Measurements from ENCODE around the gene DENND1A. TPM values are rescaled to one million over a fixed set of nuclear protein-coding genes. Genes with fewer than 3 reads are reported as not detected.
A peak's percentile ranks its signal among the peaks of the same experiment; 100 is the strongest.

DENND1A gene
- total RNA-seq, 1 experiment from 2014 or later = 7.2 TPM

DNA sequence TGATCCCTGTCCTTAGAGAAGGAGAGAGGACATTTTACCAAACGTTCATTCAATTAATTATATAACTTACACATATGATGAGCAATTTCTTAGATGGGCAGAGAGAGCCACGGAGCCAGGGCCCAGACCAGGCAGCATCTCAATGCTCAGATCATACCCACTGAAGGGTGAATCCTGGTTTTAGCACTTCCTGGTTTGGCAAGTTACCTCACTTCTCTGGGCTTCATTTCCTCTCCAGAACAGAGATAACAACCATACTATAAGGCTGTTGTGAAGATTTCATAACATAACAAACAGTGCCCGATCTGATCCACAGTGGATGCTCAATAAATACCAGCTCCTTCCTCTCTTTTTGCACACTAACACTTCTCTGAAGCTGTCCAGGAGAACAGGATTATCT, 271.1 kb downstream of the DENND1A start:
- H3K27me3 ChIP-seq (replicated peaks) = no peaks in the 10 kb centered on the region
- no peak overlapping the region for H3K4me3 ChIP-seq
- DNase-seq (ENCODE audit: low read depth in 1 of 2, low spot score in 2 of 2) = no peak
- no peaks in the 10 kb centered on the region for H3K36me3 ChIP-seq
- H3K9me3 ChIP-seq (replicated peaks) = no peaks in the 10 kb centered on the region
- no peak overlapping the region for H3K27ac ChIP-seq
- no peaks in the 10 kb centered on the region for H3K4me1 ChIP-seq (replicated peaks)

- peaks cover 1% of the 10 kb centered on the region for H3K4me1 ChIP-seq (replicated peaks)
- H3K36me3 ChIP-seq = no peaks in the 10 kb centered on the region
- no peaks in the 10 kb centered on the region for H3K27me3 ChIP-seq (replicated peaks)
- no peak for DNase-seq (ENCODE audit: low read depth in 1 of 2, low spot score in 2 of 2)
- no peak overlapping the region for H3K27ac ChIP-seq
- no peak overlapping the region for H3K4me3 ChIP-seq
- H3K9me3 ChIP-seq (replicated peaks) = no peaks in the 10 kb centered on the region
These were observed 272.0 kb downstream of the DENND1A start for GRCh38 chr9:123657941-123658340.

GRCh38 chr9:123657099-123657498, 272.8 kb downstream of the DENND1A start:
- Histone ChIP-seq H3K27ac (no peak overlapping the region), H3K36me3 (no peaks in the 10 kb centered on the region), H3K27me3 (replicated peaks) (no peaks in the 10 kb centered on the region), H3K4me3 (no peak overlapping the region), H3K9me3 (replicated peaks) (no peaks in the 10 kb centered on the region), H3K4me1 (replicated peaks) (peaks cover 9% of the 10 kb centered on the region)
- DNase-seq (ENCODE audit: low read depth in 1 of 2, low spot score in 2 of 2) = no peak

DNA sequence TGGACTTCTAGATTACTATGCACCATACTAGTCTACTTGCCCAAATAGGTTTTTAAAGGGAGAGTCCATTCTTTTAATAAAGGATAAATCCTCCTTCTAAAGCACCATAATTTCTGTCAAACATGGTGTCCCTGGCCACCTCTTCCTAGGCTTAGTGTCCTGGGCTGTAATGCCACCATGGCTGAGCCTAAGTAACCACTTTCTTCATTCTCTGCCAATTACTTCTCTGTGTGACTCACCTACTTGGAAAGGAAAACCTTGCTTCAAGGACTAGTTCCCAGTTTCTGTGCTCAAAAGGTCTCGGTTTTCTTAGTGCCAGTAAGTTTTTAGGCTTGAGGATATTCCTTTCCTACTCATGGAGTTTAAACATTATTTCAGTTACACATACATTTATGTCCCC, 273.4 kb downstream of the DENND1A start:
- H3K27me3 ChIP-seq (replicated peaks) = no peaks in the 10 kb centered on the region
- no peaks in the 10 kb centered on the region for H3K36me3 ChIP-seq
- H3K4me3 ChIP-seq = no peak overlapping the region
- DNase-seq (ENCODE audit: low read depth in 1 of 2, low spot score in 2 of 2) = no peak
- H3K4me1 ChIP-seq (replicated peaks) = peaks cover 9% of the 10 kb centered on the region
- H3K27ac ChIP-seq = no peak overlapping the region
- H3K9me3 ChIP-seq (replicated peaks) = no peaks in the 10 kb centered on the region

- DNase-seq (ENCODE audit: low read depth in 1 of 2, low spot score in 2 of 2) = no peak
- no peaks in the 10 kb centered on the region for H3K36me3 ChIP-seq
- H3K4me1 ChIP-seq (replicated peaks) = peaks cover 9% of the 10 kb centered on the region
- no peaks in the 10 kb centered on the region for H3K9me3 ChIP-seq (replicated peaks)
- H3K27ac ChIP-seq = no peak overlapping the region
- no peaks in the 10 kb centered on the region for H3K27me3 ChIP-seq (replicated peaks)
- no peak overlapping the region for H3K4me3 ChIP-seq
These were observed 274.1 kb downstream of the DENND1A start for GRCh38 chr9:123655681-123656423.

DNA sequence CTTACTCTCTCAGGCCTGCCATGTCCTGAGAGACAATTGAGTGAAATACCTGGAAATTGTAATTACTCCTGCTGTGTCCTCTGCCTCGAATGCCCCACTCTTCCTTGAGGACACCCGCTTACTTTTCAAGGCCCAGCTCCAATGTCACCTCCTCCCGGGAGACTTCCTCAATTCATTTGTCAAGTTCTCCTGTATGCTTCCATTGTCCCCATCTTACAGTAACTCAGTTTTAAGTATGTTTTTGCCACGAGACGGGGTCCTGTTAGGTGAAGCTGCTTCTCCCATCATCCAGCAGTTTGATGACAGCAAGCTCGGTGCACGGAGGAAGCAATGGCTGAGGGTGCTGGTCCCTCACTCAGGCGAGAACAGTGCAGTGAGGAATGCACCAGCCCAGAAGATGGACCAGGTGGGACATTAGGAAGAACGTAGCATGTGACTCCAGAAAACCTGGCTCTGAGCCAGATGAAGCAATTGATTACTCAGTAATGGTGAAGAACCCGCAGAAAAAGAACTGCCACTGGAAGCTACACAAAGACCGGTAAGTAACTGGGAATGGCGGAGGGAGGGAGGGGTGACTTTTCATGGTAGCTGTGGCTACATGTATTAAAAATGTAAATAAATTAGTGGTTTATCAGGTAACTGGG, 274.8 kb downstream of the DENND1A start:
- no peaks in the 10 kb centered on the region for H3K36me3 ChIP-seq
- no peaks in the 10 kb centered on the region for H3K9me3 ChIP-seq (replicated peaks)
- H3K4me1 ChIP-seq (replicated peaks) = peaks cover 9% of the 10 kb centered on the region

DNA sequence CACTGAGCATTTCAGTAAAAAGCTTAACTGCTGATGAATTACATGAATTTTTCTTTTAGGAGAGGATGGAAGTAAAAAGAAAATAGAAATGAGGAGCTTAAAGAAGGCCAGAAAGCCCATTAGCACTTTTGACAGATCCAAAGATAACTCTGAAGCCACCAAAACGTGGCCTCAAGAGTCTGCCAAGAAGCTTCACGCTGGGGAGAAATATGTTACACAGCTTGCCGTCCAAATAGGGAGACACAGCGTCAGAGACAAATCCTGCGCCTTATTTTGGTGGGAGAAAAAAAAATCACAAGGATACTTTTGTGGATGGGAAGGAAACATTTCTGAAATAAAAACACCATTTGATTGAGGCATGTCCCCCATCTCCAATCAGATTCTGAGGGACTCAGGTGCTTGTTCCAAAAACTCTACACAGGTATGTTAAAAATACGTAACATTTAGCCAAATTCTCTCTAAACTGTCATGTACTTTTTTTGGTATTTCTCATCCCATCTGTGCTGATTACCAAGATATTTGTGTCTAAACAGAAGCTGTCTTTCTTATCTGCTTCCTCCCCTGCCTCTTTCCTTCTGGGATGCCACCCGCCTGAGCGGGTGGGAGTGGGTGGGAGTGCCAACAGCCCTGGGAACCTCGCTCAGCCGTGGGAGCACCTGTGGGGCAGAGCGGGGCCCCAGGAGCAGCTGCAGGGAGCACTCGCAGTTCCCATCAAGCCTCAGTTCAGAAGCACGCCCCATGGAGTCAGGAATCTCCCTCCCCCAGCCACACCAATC, 275.5 kb downstream of the DENND1A start:
- Histone ChIP-seq H3K4me1 (replicated peaks) (peaks cover 9% of the 10 kb centered on the region), H3K27me3 (replicated peaks) (no peaks in the 10 kb centered on the region; the same call in 1 of the 2 replicates), H3K4me3 (no peak overlapping the region), H3K27ac (no peak overlapping the region), H3K9me3 (replicated peaks) (no peaks in the 10 kb centered on the region), H3K36me3 (no peaks in the 10 kb centered on the region)
- DNase-seq (ENCODE audit: low read depth in 1 of 2, low spot score in 2 of 2) = no peak

More for the DNA sequence above, 274.8 kb downstream of the DENND1A start:
- no peak for DNase-seq (ENCODE audit: low read depth in 1 of 2, low spot score in 2 of 2)
- no peak overlapping the region for H3K4me3 ChIP-seq
- no peaks in the 10 kb centered on the region for H3K27me3 ChIP-seq (replicated peaks)
- H3K27ac ChIP-seq = no peak overlapping the region

- DNase-seq (ENCODE audit: low read depth in 1 of 2, low spot score in 2 of 2) = peak; percentile 39 to 56
- no peaks in the 10 kb centered on the region for H3K9me3 ChIP-seq (replicated peaks)
- no peaks in the 10 kb centered on the region for H3K36me3 ChIP-seq
- peaks cover 9% of the 10 kb centered on the region for H3K4me1 ChIP-seq (replicated peaks)
- H3K27ac ChIP-seq = no peak overlapping the region
- no peak overlapping the region for H3K4me3 ChIP-seq
- H3K27me3 ChIP-seq (replicated peaks) = no peaks in the 10 kb centered on the region; the same call in 1 of the 2 replicates
These were observed 277.5 kb downstream of the DENND1A start for GRCh38 chr9:123652416-123652815.

GRCh38 chr9:123651871-123652270, 278.1 kb downstream of the DENND1A start:
- no peaks in the 10 kb centered on the region for H3K9me3 ChIP-seq (replicated peaks)
- no peak overlapping the region for H3K4me3 ChIP-seq
- no peaks in the 10 kb centered on the region; the same call in 1 of the 2 replicates for H3K27me3 ChIP-seq (replicated peaks)
- peaks cover 9% of the 10 kb centered on the region for H3K4me1 ChIP-seq (replicated peaks)
- DNase-seq (ENCODE audit: low read depth in 1 of 2, low spot score in 2 of 2) = no peak
- no peaks in the 10 kb centered on the region for H3K36me3 ChIP-seq
- no peak overlapping the region for H3K27ac ChIP-seq

GRCh38 chr9:123651273-123651672, 278.7 kb downstream of the DENND1A start:
- Histone ChIP-seq H3K27me3 (replicated peaks) (no peaks in the 10 kb centered on the region; the same call in 1 of the 2 replicates), H3K4me1 (replicated peaks) (peaks cover 9% of the 10 kb centered on the region), H3K36me3 (no peaks in the 10 kb centered on the region), H3K9me3 (replicated peaks) (no peaks in the 10 kb centered on the region), H3K4me3 (no peak overlapping the region), H3K27ac (no peak overlapping the region)
- DNase-seq (ENCODE audit: low read depth in 1 of 2, low spot score in 2 of 2) = no peak

- H3K4me1 ChIP-seq (replicated peaks) = peaks cover 9% of the 10 kb centered on the region
- no peaks in the 10 kb centered on the region for H3K9me3 ChIP-seq (replicated peaks)
- no peaks in the 10 kb centered on the region for H3K36me3 ChIP-seq
- DNase-seq (ENCODE audit: low read depth in 1 of 2, low spot score in 2 of 2) = no peak
- H3K27ac ChIP-seq = no peak overlapping the region
- no peaks in the 10 kb centered on the region; the same call in 1 of the 2 replicates for H3K27me3 ChIP-seq (replicated peaks)
- no peak overlapping the region for H3K4me3 ChIP-seq
These were observed 280.0 kb downstream of the DENND1A start for GRCh38 chr9:123649909-123650308.

GRCh38 chr9:123647145-123647544, 282.8 kb downstream of the DENND1A start:
- H3K36me3 ChIP-seq = no peaks in the 10 kb centered on the region
- H3K9me3 ChIP-seq (replicated peaks) = no peaks in the 10 kb centered on the region
- peaks cover under 1% of the 10 kb centered on the region; the same call in 1 of the 2 replicates for H3K4me1 ChIP-seq (replicated peaks)
- no peaks in the 10 kb centered on the region; the same call in 1 of the 2 replicates for H3K27me3 ChIP-seq (replicated peaks)
- no peak overlapping the region for H3K4me3 ChIP-seq
- no peak for DNase-seq (ENCODE audit: low read depth in 1 of 2, low spot score in 2 of 2)
- no peak overlapping the region for H3K27ac ChIP-seq

DNA sequence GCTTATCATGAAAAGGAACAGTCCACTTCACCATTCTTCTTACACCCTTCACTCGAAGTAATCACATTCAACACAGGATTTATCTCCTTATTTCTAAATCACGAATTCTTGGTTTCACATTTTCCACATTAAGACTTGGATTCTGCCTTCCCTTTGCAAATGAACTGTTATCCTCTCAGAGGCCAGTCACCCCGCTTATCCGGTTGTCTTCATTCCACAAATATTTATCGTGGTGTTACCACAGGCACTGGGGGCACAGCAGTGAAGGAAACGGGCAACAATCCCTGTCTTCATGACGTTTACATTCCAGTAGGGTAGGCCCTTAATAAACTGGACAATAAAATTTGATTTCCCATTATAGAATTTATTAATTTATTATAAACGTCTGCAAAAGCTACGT, 284.2 kb downstream of the DENND1A start:
- Histone ChIP-seq H3K27ac (no peak overlapping the region), H3K4me3 (no peak overlapping the region), H3K4me1 (replicated peaks) (no peaks in the 10 kb centered on the region), H3K27me3 (replicated peaks) (no peaks in the 10 kb centered on the region; the same call in 1 of the 2 replicates), H3K36me3 (no peaks in the 10 kb centered on the region), H3K9me3 (replicated peaks) (no peaks in the 10 kb centered on the region)
- no peak for DNase-seq (ENCODE audit: low read depth in 1 of 2, low spot score in 2 of 2)

DNA sequence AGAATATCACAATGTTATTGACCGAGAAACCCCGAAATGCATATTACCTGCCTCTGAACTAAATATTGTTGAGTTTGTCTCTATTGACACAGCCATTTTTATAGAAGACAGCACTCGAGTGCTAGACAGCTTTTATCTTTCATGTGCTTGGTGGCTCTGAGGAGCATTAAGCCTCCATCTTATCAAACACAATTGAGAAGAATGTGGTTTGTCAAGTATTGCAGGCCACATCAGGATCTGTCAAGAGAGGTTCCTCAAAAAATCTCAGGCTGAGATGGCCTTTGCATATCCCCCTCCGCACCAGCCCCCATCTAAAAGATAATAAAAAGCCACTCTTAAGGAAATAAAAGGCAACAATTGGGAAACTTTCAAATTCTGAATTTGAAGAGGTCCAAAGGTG, 284.8 kb downstream of the DENND1A start:
- Histone ChIP-seq H3K36me3 (no peaks in the 10 kb centered on the region), H3K4me1 (replicated peaks) (no peaks in the 10 kb centered on the region), H3K27ac (no peak overlapping the region), H3K27me3 (replicated peaks) (no peaks in the 10 kb centered on the region; the same call in 1 of the 2 replicates), H3K9me3 (replicated peaks) (no peaks in the 10 kb centered on the region), H3K4me3 (no peak overlapping the region)
- DNase-seq (ENCODE audit: low read depth in 1 of 2, low spot score in 2 of 2) = no peak
